H1 (cell line): ENCODE data around the gene SAP30L. TPM values are rescaled to one million over a fixed set of nuclear protein-coding genes. Genes with fewer than 3 reads are reported as not detected.

ENCODE experiments used
- CTCF ChIA-PET: fragments of 300-600 bp; sonication (Branson Sonifier 250); formaldehyde crosslinking; loops from one replicate; lab custom pipeline; 2021; ENCODE audit not compliant: partially characterized antibody; lab: Charles Lee
- POLR2A ChIA-PET: fragments of 300-600 bp; sonication (Branson Sonifier 250); formaldehyde crosslinking; loops from one replicate; lab custom pipeline; 2021; ENCODE audit warnings: inconsistent platforms; ENCODE audit not compliant: partially characterized antibody; lab: Charles Lee
- DNase-seq, 2 experiments: peaks; one replicate each; pipeline versions ENCODE4 v3.0.0 to v3.0.0-alpha.2; 2010 to 2022; ENCODE audit warnings: low spot score in 2 of 2, low read depth in 1 of 2, mixed read lengths in 1 of 2
- FAIRE-seq: peaks from 2 replicates; lab custom pipeline; 2011; peaks lifted over from hg19 to GRCh38; lab: Jason Lieb, UNC
- H2AFZ ChIP-seq: 2 replicates; pipeline ENCODE4 v1.8.1; 2012; ENCODE audit warnings: low read length, inconsistent platforms
- H2AK5ac ChIP-seq: 2 replicates; pipeline ENCODE4 v1.6.1; 2013; ENCODE audit warnings: low read depth, low read length
- H2BK120ac ChIP-seq: replicated peaks from 2 replicates; pipeline ENCODE3; 2013; ENCODE audit warnings: low read depth, low read length, inconsistent platforms
- H2BK12ac ChIP-seq: 2 replicates; pipeline ENCODE4 v1.6.1; 2013; ENCODE audit warnings: low read depth, low read length
- H2BK15ac ChIP-seq: 2 replicates; pipeline ENCODE4 v1.6.1; 2013; ENCODE audit warnings: low read length
- H2BK20ac ChIP-seq: 2 replicates; pipeline ENCODE4 v1.6.1; 2013; ENCODE audit warnings: low read length
- H2BK5ac ChIP-seq: 2 replicates; pipeline ENCODE4 v1.6.1; 2013; ENCODE audit warnings: low read depth, low read length
- H3K14ac ChIP-seq: 2 replicates; pipeline ENCODE4 v1.6.1; 2013; ENCODE audit warnings: inconsistent platforms; ENCODE audit not compliant: insufficient read length
- H3K18ac ChIP-seq: 2 replicates; pipeline ENCODE4 v1.6.1; 2013; ENCODE audit warnings: low read length; ENCODE audit errors: extremely low read depth
- H3K23ac ChIP-seq: 2 replicates; pipeline ENCODE4 v1.6.1; 2013; ENCODE audit warnings: inconsistent platforms; ENCODE audit not compliant: insufficient read length
- H3K23me2 ChIP-seq: 2 replicates; pipeline ENCODE4 v1.6.1; 2013; ENCODE audit warnings: low read depth, low read length
- H3K27ac ChIP-seq: 2 replicates; pipeline ENCODE4 v1.6.1; 2011; ENCODE audit warnings: low read depth, low read length, inconsistent platforms
- H3K27me3 ChIP-seq, 4 experiments: replicated peaks in 1 of 4; 1 replicate in 1 of 4; 2 replicates in 3 of 4; pipeline versions ENCODE4 v1.6.1 to v1.8.1; 2011 to 2013; ENCODE audit warnings: low read length in 3 of 4, mild to moderate bottlenecking in 3 of 4, inconsistent platforms in 2 of 4, mixed read lengths in 2 of 4, moderate library complexity in 1 of 4; ENCODE audit not compliant: control insufficient read depth in 3 of 4, insufficient read depth in 3 of 4; ENCODE audit errors: extremely low read depth in 1 of 4
- H3K36me3 ChIP-seq, 4 experiments: 2 replicates each; pipeline versions ENCODE4 v1.6.1 to v1.8.1; 2011 to 2013; ENCODE audit warnings: mild to moderate bottlenecking in 4 of 4, low read length in 3 of 4, moderate library complexity in 2 of 4, control low read depth in 1 of 4, inconsistent platforms in 1 of 4; ENCODE audit not compliant: insufficient read depth in 4 of 4, control insufficient read depth in 2 of 4
- H3K4ac ChIP-seq: replicated peaks from 2 replicates; pipeline ENCODE3; 2013; ENCODE audit warnings: low read length, low read depth, mixed read lengths, inconsistent platforms; ENCODE audit not compliant: insufficient read length
- H3K4me1 ChIP-seq, 4 experiments: replicated peaks in 1 of 4; 1 replicate in 1 of 4; 2 replicates in 3 of 4; pipeline versions ENCODE4 v1.6.1 to v1.8.1; 2011 to 2013; ENCODE audit warnings: low read length in 3 of 4, inconsistent platforms in 2 of 4, mixed read lengths in 1 of 4; ENCODE audit not compliant: insufficient read depth in 4 of 4, control insufficient read depth in 3 of 4
- H3K4me2 ChIP-seq, 2 experiments: 2 replicates each; pipeline versions ENCODE4 v1.6.1 to v1.8.1; 2011 to 2013; ENCODE audit warnings: low read depth in 2 of 2, low read length in 2 of 2, control low read depth in 1 of 2, inconsistent platforms in 1 of 2, mild to moderate bottlenecking in 1 of 2; ENCODE audit not compliant: insufficient read depth in 1 of 2
- H3K4me3 ChIP-seq, 4 experiments: fragments of 200-600, 300-600 bp in 1 of 4; sonication (generic), shearing (Covaris generic), sonication (Bioruptor Twin) in 1 of 4; 2 replicates each; pipeline versions ENCODE4 v1.5.1 to v1.8.1; 2011 to 2016; ENCODE audit warnings: low read length in 4 of 4, low read depth in 3 of 4, control low read depth in 2 of 4, inconsistent platforms in 2 of 4, mild to moderate bottlenecking in 2 of 4, mixed read lengths in 1 of 4, moderate library complexity in 1 of 4; ENCODE audit not compliant: insufficient read depth in 2 of 4; ENCODE audit errors: extremely low read depth in 1 of 4
- H3K56ac ChIP-seq: replicated peaks from 2 replicates; pipeline ENCODE3; 2013; ENCODE audit warnings: low read depth, mild to moderate bottlenecking, mixed read lengths, low read length, inconsistent platforms; ENCODE audit not compliant: insufficient read length
- H3K79me1 ChIP-seq: 2 replicates; pipeline ENCODE4 v1.6.1; 2013; ENCODE audit warnings: low read depth, low read length, control low read depth
- H3K79me2 ChIP-seq, 2 experiments: 2 replicates each; pipeline versions ENCODE4 v1.6.1 to v1.8.1; 2012 to 2013; ENCODE audit warnings: low read length in 2 of 2, mild to moderate bottlenecking in 2 of 2, inconsistent platforms in 1 of 2; ENCODE audit not compliant: insufficient read depth in 2 of 2, control insufficient read depth in 1 of 2
- H3K9ac ChIP-seq, 4 experiments: replicated peaks in 1 of 4; 1 replicate in 1 of 4; 2 replicates in 3 of 4; pipeline versions ENCODE4 v1.6.1 to v1.8.1; 2011 to 2013; ENCODE audit warnings: low read depth in 3 of 4, low read length in 3 of 4, control low read depth in 2 of 4, mild to moderate bottlenecking in 2 of 4, moderate library complexity in 2 of 4, inconsistent platforms in 1 of 4; ENCODE audit errors: extremely low read depth in 1 of 4
- H3K9me3 ChIP-seq, 2 experiments: 2 replicates each; pipeline versions ENCODE4 v1.6.1 to v1.8.1; 2012 to 2013; ENCODE audit warnings: mild to moderate bottlenecking in 2 of 2, moderate library complexity in 2 of 2, control low read depth in 1 of 2, inconsistent platforms in 1 of 2, low read depth in 1 of 2, low read length in 1 of 2, mixed read lengths in 1 of 2; ENCODE audit not compliant: insufficient read depth in 2 of 2
- H4K20me1 ChIP-seq, 2 experiments: replicated peaks in 1 of 2; 2 replicates each; pipeline versions ENCODE3 to v1.8.1; 2011 to 2013; ENCODE audit warnings: inconsistent platforms in 2 of 2, low read length in 2 of 2, mild to moderate bottlenecking in 1 of 2; ENCODE audit not compliant: insufficient read depth in 2 of 2, control insufficient read depth in 1 of 2
- H4K5ac ChIP-seq: 2 replicates; pipeline ENCODE4 v1.6.1; 2013; ENCODE audit warnings: low read length, low read depth, mixed read lengths, inconsistent platforms; ENCODE audit not compliant: insufficient read length
- H4K8ac ChIP-seq: 2 replicates; pipeline ENCODE4 v1.8.0; 2013; ENCODE audit warnings: mild to moderate bottlenecking, moderate library complexity, low read length, inconsistent platforms; ENCODE audit not compliant: insufficient read depth; ENCODE audit errors: extremely low read depth
- H4K91ac ChIP-seq: replicated peaks from 2 replicates; pipeline ENCODE3; 2013; ENCODE audit warnings: low read length, mixed read lengths, inconsistent platforms; ENCODE audit not compliant: insufficient read length
- CHD1 ChIP-seq: IDR thresholded peaks from 2 replicates; pipeline ENCODE4 v1.6.1; 2012; ENCODE audit warnings: low read depth, low read length, improper control_type of control experiment
- CHD2 ChIP-seq: IDR thresholded peaks from 2 replicates; pipeline ENCODE4 v1.6.1; 2012; ENCODE audit warnings: low read length, improper control_type of control experiment
- CTBP2 ChIP-seq: IDR thresholded peaks from 2 replicates; pipeline ENCODE4 v1.7.0; 2011; ENCODE audit warnings: borderline replicate concordance, mild to moderate bottlenecking, moderate library complexity, mixed read lengths, low read length; ENCODE audit not compliant: insufficient read depth, insufficient read length
- RNF2 ChIP-seq: fragments of 200-900, 300-1000 bp; sonication (generic); IDR thresholded peaks from 2 replicates; pipeline ENCODE4 v1.7.1; 2016; ENCODE audit warnings: borderline replicate concordance, low read depth, mild to moderate bottlenecking, antibody characterized with exemption, low read length; ENCODE audit not compliant: poor library complexity, severe bottlenecking; ENCODE audit errors: missing control alignments
- WGBS, 2 experiments: shearing (Covaris generic) in 1 of 2; methylation state at CpG; one replicate each; pipeline versions ENCODE4 v1.1.6 to v1.1.7; 2013 to 2015; ENCODE audit warnings: low lambda C conversion rate in 2 of 2, mixed read lengths in 2 of 2, inconsistent platforms in 1 of 2, low coverage in 1 of 2, missing lambda C conversion rate in 1 of 2; ENCODE audit not compliant: insufficient replicate concordance in 2 of 2, insufficient coverage in 1 of 2, insufficient read length in 1 of 2; ENCODE audit errors: extremely low coverage in 1 of 2, missing lambda C conversion rate in 1 of 2; 5-methylcytosine and 5-hydroxymethylcytosine counted together
- polyA plus RNA-seq, 7 experiments: library from polyadenylated mRNA; depleted of rRNA in 3 of 7; stranded (reverse) in 5 of 7; unstranded in 2 of 7; fragments of >200 nt in 5 of 7; fragments of 200-250 nt in 2 of 7; gene quantifications; 1 replicate in 5 of 7; 2 replicates in 1 of 7; 4 replicates in 1 of 7; pipeline versions ENCODE4 v1.2.1 to v1.2.3, GENCODE V29; 2011 to 2013; ENCODE audit warnings: missing spikeins in 2 of 7, mixed read lengths in 2 of 7
- total RNA-seq: library from RNA; stranded (reverse); fragmentation: NEBNext Ultra II Directional; extraction: Animal tissue kit (Norgen Biotek cat#: 25700); gene quantifications from 2 replicates; pipeline ENCODE4 v1.2.1, GENCODE V29; 2021

Gene SAP30L
- total and polyA plus RNA-seq, 2 of the 8 experiments (the other 6 are each of a cell fraction or from before 2014, with no cell fraction given), result 12.2 to 31.5 TPM

GRCh38 chr5:154409230-154409840, 36.5 kb upstream of the SAP30L start:
- Histone ChIP-seq H4K91ac (no peak overlapping the region), H3K23me2 (no peaks in the 10 kb centered on the region), H3K27me3 (no peaks in the 10 kb centered on the region; a peak in 1 of 7 replicates), H3K4ac (no peak overlapping the region), H3K23ac (no peak overlapping the region), H3K4me3 (no peak overlapping the region), H4K5ac (no peak overlapping the region), H2BK5ac (no peak overlapping the region), H3K18ac (no peak overlapping the region), H3K36me3 (no peaks in the 10 kb centered on the region), H3K14ac (no peak overlapping the region), H4K20me1 (no peaks in the 10 kb centered on the region), H3K4me1 (no peaks in the 10 kb centered on the region; a peak in 1 of 7 replicates), H2AFZ (no peak overlapping the region), H2BK20ac (no peak overlapping the region), H3K56ac (no peak overlapping the region), H3K79me2 (no peaks in the 10 kb centered on the region), H3K4me2 (no peak overlapping the region), H3K9me3 (no peaks in the 10 kb centered on the region), H2BK12ac (no peak overlapping the region), H4K8ac (no peak overlapping the region), H3K79me1 (no peaks in the 10 kb centered on the region), H2BK120ac (no peak overlapping the region), H3K9ac (no peak overlapping the region), H2BK15ac (no peak overlapping the region), H3K27ac (no peak overlapping the region), H2AK5ac (no peak overlapping the region)
- ChIA-PET CTCF (interaction anchor here (1.0 to 7.5 kb wide), 4 partner anchors 13 to 343 kb away, joined by 4 to 61 read pairs (median 29); no protein-coding TSS in a partner anchor), POLR2A (no interaction called here)
- DNase-seq, result no peak
- TF ChIP-seq RNF2, result no peak
- no peak for TF ChIP-seq CHD2
- TF ChIP-seq CHD1, result no peak
- TF ChIP-seq CTBP2, result no peak
- 96% methylated on average over 15 of the region's 15 CpGs; no CpG with 5 or more reads in 1 of the 2 experiments for WGBS, 2 experiments
- FAIRE-seq, result no peak
